Neuronal stem cell (in vitro differentiated cells): ENCODE results near the gene TMOD1.
A peak's percentile ranks its signal among the peaks of the same experiment; 100 is the strongest.
"Not testable (repeated sequence)": the region's sequence is repeated elsewhere in the genome, so short reads cannot be mapped to it uniquely, and the experiment has no call there.

ENCODE experiments used
- DNase-seq: peaks from one replicate; pipeline ENCODE4 v3.0.0-alpha.2; 2013; ENCODE audit warnings: low spot score
- H2AFZ ChIP-seq: one replicate; pipeline ENCODE4 v1.6.1; 2013; ENCODE audit warnings: mild to moderate bottlenecking, low read length, inconsistent platforms
- H2AK5ac ChIP-seq: 2 replicates; pipeline ENCODE4 v1.6.1; 2013; ENCODE audit warnings: low read depth, mild to moderate bottlenecking, inconsistent platforms, low read length, moderate library complexity, mixed read lengths
- H2BK120ac ChIP-seq: 2 replicates; pipeline ENCODE4 v1.6.1; 2013; ENCODE audit warnings: low read depth, mild to moderate bottlenecking, inconsistent platforms, low read length, moderate library complexity, mixed read lengths
- H2BK12ac ChIP-seq: one replicate; pipeline ENCODE4 v1.6.1; 2013; ENCODE audit warnings: low read length, inconsistent platforms
- H2BK15ac ChIP-seq: 2 replicates; pipeline ENCODE4 v1.6.1; 2013; ENCODE audit warnings: mild to moderate bottlenecking, low read length, inconsistent platforms, mixed read lengths
- H2BK5ac ChIP-seq: one replicate; pipeline ENCODE4 v1.6.1; 2013; ENCODE audit warnings: inconsistent platforms, mild to moderate bottlenecking, low read length, moderate library complexity
- H3K14ac ChIP-seq: one replicate; pipeline ENCODE4 v1.6.1; 2013; ENCODE audit warnings: low read length, inconsistent platforms
- H3K18ac ChIP-seq: 2 replicates; pipeline ENCODE4 v1.6.1; 2013; ENCODE audit warnings: low read length, inconsistent platforms
- H3K23ac ChIP-seq: 2 replicates; pipeline ENCODE4 v1.6.1; 2013; ENCODE audit warnings: low read depth, mild to moderate bottlenecking, mixed read lengths, low read length, inconsistent platforms; ENCODE audit not compliant: poor library complexity
- H3K27ac ChIP-seq: replicated peaks from 3 replicates; pipeline ENCODE4 v1.5.1; 2013; ENCODE audit warnings: low read length, inconsistent platforms
- H3K27me3 ChIP-seq, 3 experiments: 2 replicates each; pipeline ENCODE4 v1.6.1; 2013; ENCODE audit warnings: low read length in 3 of 3, mild to moderate bottlenecking in 2 of 3, inconsistent platforms in 1 of 3, low read depth in 1 of 3, mixed read lengths in 1 of 3, moderate library complexity in 1 of 3; ENCODE audit not compliant: control insufficient read depth in 3 of 3, insufficient read depth in 3 of 3
- H3K36me3 ChIP-seq, 2 donors: replicated peaks in 1 of 2; 2 replicates each; pipeline ENCODE4 v1.6.1; 2013; ENCODE audit warnings: low read length in 2 of 2; ENCODE audit not compliant: control insufficient read depth in 2 of 2, insufficient read depth in 2 of 2
- H3K4ac ChIP-seq: 2 replicates; pipeline ENCODE4 v1.6.1; 2013; ENCODE audit warnings: inconsistent platforms, mild to moderate bottlenecking, low read length, moderate library complexity
- H3K4me1 ChIP-seq, 2 donors: 1 replicate in 1 of 2; 2 replicates in 1 of 2; pipeline ENCODE4 v1.6.1; 2013; ENCODE audit warnings: low read length in 2 of 2, low read depth in 1 of 2; ENCODE audit not compliant: control insufficient read depth in 2 of 2, insufficient read depth in 1 of 2
- H3K4me2 ChIP-seq: one replicate; pipeline ENCODE4 v1.6.1; 2013; ENCODE audit warnings: mild to moderate bottlenecking, low read length, inconsistent platforms; ENCODE audit not compliant: insufficient read depth, poor library complexity, severe bottlenecking
- H3K4me3 ChIP-seq, 2 donors: 2 replicates each; pipeline ENCODE4 v1.5.1; 2013; ENCODE audit warnings: low read length in 2 of 2, mild to moderate bottlenecking in 2 of 2, inconsistent platforms in 1 of 2, moderate library complexity in 1 of 2
- H3K79me1 ChIP-seq: one replicate; pipeline ENCODE4 v1.6.1; 2013; ENCODE audit warnings: low read depth, mild to moderate bottlenecking, inconsistent platforms, low read length, moderate library complexity
- H3K9ac ChIP-seq: one replicate; pipeline ENCODE4 v1.6.1; 2013; ENCODE audit warnings: mild to moderate bottlenecking, low read depth, low read length, inconsistent platforms; ENCODE audit not compliant: poor library complexity
- H3K9me3 ChIP-seq, 2 donors: replicated peaks in 1 of 2; 2 replicates each; pipeline versions ENCODE3 to v1.6.1; 2013; ENCODE audit warnings: low read length in 2 of 2, mild to moderate bottlenecking in 2 of 2, inconsistent platforms in 1 of 2, low read depth in 1 of 2, mixed read lengths in 1 of 2, moderate library complexity in 1 of 2; ENCODE audit not compliant: control insufficient read depth in 2 of 2, insufficient read depth in 1 of 2
- H4K8ac ChIP-seq: one replicate; pipeline ENCODE4 v1.6.1; 2013; ENCODE audit warnings: low read depth, mild to moderate bottlenecking, inconsistent platforms, low read length, moderate library complexity
- H4K91ac ChIP-seq: one replicate; pipeline ENCODE4 v1.6.1; 2013; ENCODE audit warnings: low read length, low read depth, mild to moderate bottlenecking, inconsistent platforms; ENCODE audit not compliant: poor library complexity
- WGBS, 2 donors: extraction: QIAGEN DNeasy Blood & Tissue Kit; methylation state at CpG; one replicate each; pipeline ENCODE4 v1.1.7; 2013; ENCODE audit warnings: missing lambda C conversion rate in 2 of 2, mixed read lengths in 1 of 2; ENCODE audit not compliant: insufficient read length in 2 of 2, insufficient replicate concordance in 1 of 2; ENCODE audit errors: extremely low coverage in 2 of 2; 5-methylcytosine and 5-hydroxymethylcytosine counted together

The TMOD1 gene

GRCh38 chr9:97498846-97499245, 2.6 kb upstream of the TMOD1 start:
- not testable (repeated sequence) for H2AFZ ChIP-seq, H3K9ac ChIP-seq, H4K91ac ChIP-seq, H2BK15ac ChIP-seq, H4K8ac ChIP-seq, DNase-seq, H3K18ac ChIP-seq, H3K27ac ChIP-seq, H2BK12ac ChIP-seq, H2BK5ac ChIP-seq, H3K4ac ChIP-seq, H3K4me2 ChIP-seq, H3K79me1 ChIP-seq, H3K36me3 ChIP-seq, H3K4me3 ChIP-seq, H3K23ac ChIP-seq, H3K14ac ChIP-seq, H3K9me3 ChIP-seq, H2AK5ac ChIP-seq, H2BK120ac ChIP-seq, H3K4me1 ChIP-seq
- no CpG with 5 or more reads among the region's 5 CpGs for WGBS, 2 donors
- peaks cover 15 to 49% (median 33%) of the 10 kb centered on the region in 3 experiments for H3K27me3 ChIP-seq

DNA sequence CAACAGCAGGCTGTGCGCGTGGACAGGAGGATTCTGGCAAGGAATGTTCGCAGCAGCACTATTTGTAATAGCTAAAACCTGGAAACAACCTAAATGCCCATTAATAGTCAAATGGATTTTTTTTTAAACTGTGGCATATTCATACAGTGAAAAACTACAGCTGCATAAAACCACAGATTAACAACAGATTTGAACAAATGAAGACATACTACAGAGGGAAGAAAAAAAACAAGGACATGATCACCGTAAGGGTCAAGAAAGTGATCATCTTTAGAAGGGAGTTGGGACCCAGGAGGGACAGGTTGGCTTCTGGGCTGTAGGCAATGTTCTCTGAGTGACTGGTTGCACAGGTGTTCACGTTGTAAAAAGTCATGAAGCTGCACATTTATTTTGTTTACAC, 1.2 kb upstream of the TMOD1 start:
- H3K27me3 ChIP-seq: peaks cover 15 to 63% (median 43%) of the 10 kb centered on the region in 3 experiments
- H3K23ac ChIP-seq: no peak overlapping the region
- no peak overlapping the region for H3K4me2 ChIP-seq
- no CpG with 5 or more reads among the region's 5 CpGs for WGBS, 2 donors
- no peak overlapping the region for H2BK12ac ChIP-seq
- no peak overlapping the region for H2BK120ac ChIP-seq
- no peak for DNase-seq
- H3K36me3 ChIP-seq: no peaks in the 10 kb centered on the region
- no peak overlapping the region for H2BK15ac ChIP-seq
- H4K8ac ChIP-seq: no peak overlapping the region
- no peak overlapping the region for H3K14ac ChIP-seq
- H3K4me1 ChIP-seq: peaks cover 0 to 7% of the 10 kb centered on the region in 2 donors
- no peak overlapping the region for H3K27ac ChIP-seq
- H3K18ac ChIP-seq: no peak overlapping the region
- H4K91ac ChIP-seq: no peak overlapping the region
- no peak overlapping the region for H3K4ac ChIP-seq
- H3K9me3 ChIP-seq: peaks cover 0 to 7% of the 10 kb centered on the region in 2 donors
- no peak overlapping the region for H3K4me3 ChIP-seq
- no peaks in the 10 kb centered on the region for H3K79me1 ChIP-seq
- no peak overlapping the region for H2AK5ac ChIP-seq
- H2BK5ac ChIP-seq: no peak overlapping the region
- no peak overlapping the region for H2AFZ ChIP-seq
- no peak overlapping the region for H3K9ac ChIP-seq

DNA sequence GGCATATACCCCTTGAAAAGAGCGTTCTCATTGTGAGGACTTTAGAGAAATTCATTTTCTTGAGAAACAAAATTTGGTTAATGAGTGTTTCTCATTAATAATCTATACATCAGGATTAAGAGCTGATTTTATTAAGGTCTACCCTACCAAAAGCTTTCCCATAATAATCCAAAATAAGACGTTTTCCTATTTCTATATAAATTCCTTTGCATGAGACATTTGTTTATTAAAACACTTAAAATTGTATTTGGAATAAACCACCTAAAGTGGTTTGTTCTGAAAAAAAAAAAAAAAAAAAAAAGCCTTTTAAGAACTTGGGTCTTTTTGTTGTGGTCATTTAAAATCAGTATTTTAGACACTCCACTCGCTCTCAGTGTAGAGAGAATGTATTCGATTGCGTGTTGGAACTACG, 695 bp upstream of the TMOD1 start:
- WGBS, 2 donors: no CpG with 5 or more reads among the region's 6 CpGs
- Histone ChIP-seq H3K23ac (no peak overlapping the region), H3K4ac (no peak overlapping the region), H3K18ac (no peak overlapping the region), H2BK15ac (no peak overlapping the region), H2AK5ac (no peak overlapping the region), H3K27me3 (peaks cover 15 to 69% (median 45%) of the 10 kb centered on the region in 3 experiments), H2AFZ (peak overlapping the region; percentile 59), H3K36me3 (no peaks in the 10 kb centered on the region), H2BK5ac (no peak overlapping the region), H3K27ac (no peak overlapping the region), H2BK120ac (no peak overlapping the region), H3K4me1 (peaks cover 0 to 7% of the 10 kb centered on the region in 2 donors), H3K9me3 (peaks cover 0 to 7% of the 10 kb centered on the region in 2 donors), H3K9ac (no peak overlapping the region), H3K79me1 (no peaks in the 10 kb centered on the region), H4K8ac (no peak overlapping the region), H3K4me2 (no peak overlapping the region), H4K91ac (no peak overlapping the region), H2BK12ac (no peak overlapping the region), H3K4me3 (no peak overlapping the region), H3K14ac (no peak overlapping the region)
- DNase-seq: no peak

DNA sequence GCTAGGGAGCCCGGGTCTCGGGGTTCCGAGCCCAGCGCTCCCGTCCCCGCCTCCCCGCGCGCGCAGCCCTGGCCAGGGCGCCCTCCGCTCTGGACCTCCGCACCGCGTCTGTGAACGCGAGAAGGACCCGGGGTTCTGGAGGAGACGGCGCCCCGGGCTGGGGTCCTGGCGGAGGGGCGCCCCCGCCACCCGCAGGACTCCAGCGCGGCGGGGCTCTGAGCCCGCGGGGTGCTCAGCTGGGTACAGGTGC, 431 bp downstream of the TMOD1 start:
- Histone ChIP-seq H3K4me1 (peaks cover 0 to 7% of the 10 kb centered on the region in 2 donors), H3K4me2 (peak overlapping the region; percentile 98), H3K18ac (no peak overlapping the region), H2AFZ (peak overlapping the region; percentile 83), H3K36me3 (no peaks in the 10 kb centered on the region), H3K9me3 (peaks cover 0 to 7% of the 10 kb centered on the region in 2 donors), H3K4ac (no peak overlapping the region), H2AK5ac (no peak overlapping the region), H3K79me1 (no peaks in the 10 kb centered on the region), H2BK12ac (no peak overlapping the region), H3K9ac (no peak overlapping the region), H3K4me3 (peak overlapping the region in 1 of 2 donors; percentile 76), H2BK120ac (no peak overlapping the region), H3K14ac (no peak overlapping the region), H2BK15ac (no peak overlapping the region), H3K27me3 (peaks cover 15 to 71% (median 45%) of the 10 kb centered on the region in 3 experiments), H4K8ac (no peak overlapping the region), H3K23ac (peak overlapping the region; percentile 36), H4K91ac (no peak overlapping the region), H3K27ac (no peak overlapping the region), H2BK5ac (no peak overlapping the region)
- WGBS, 2 donors: no CpG with 5 or more reads among the region's 30 CpGs
- no peak for DNase-seq
